ENCODE results near the gene H6PD. TPM values are rescaled to one million over a fixed set of nuclear protein-coding genes. Genes with fewer than 3 reads are reported as not detected.

The H6PD gene
- total RNA-seq, 1 experiment from 2014 or later = 17.6 TPM

DNA sequence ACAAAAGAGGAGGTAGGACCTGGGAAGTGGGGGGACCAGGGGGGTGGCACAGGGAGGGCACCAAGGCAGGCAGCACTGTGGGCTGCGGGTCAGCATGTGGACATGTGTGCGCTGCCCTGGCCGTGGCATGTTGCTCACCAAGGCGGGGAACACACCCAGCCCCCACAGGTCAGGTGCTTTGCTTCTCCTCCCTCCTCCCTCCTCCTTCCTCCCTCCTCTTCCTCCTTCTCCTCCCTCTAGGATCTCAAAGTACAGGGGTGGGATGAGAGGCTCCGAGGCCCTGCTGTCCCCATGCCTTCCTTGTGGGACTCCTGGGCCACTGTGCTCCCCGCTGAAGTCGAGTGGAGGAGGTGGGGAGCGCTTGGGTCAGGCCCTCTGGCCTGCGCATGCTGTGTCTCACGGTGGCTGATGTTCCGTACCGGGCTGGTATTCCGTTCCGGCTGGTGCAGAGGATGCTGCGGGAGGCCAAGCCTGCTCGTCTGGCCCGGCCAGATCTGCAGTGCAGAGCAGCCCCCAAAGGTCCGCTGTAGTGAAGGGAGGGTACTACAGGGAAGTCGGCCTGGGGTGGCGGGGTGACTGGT, 84.7 kb downstream of the H6PD start:
- in situ Hi-C loops (cut with HindIII; ENCODE audit: low sequenced_read_pairs) = no loop called here
- no peak for DNase-seq (ENCODE audit: low spot score)

DNA sequence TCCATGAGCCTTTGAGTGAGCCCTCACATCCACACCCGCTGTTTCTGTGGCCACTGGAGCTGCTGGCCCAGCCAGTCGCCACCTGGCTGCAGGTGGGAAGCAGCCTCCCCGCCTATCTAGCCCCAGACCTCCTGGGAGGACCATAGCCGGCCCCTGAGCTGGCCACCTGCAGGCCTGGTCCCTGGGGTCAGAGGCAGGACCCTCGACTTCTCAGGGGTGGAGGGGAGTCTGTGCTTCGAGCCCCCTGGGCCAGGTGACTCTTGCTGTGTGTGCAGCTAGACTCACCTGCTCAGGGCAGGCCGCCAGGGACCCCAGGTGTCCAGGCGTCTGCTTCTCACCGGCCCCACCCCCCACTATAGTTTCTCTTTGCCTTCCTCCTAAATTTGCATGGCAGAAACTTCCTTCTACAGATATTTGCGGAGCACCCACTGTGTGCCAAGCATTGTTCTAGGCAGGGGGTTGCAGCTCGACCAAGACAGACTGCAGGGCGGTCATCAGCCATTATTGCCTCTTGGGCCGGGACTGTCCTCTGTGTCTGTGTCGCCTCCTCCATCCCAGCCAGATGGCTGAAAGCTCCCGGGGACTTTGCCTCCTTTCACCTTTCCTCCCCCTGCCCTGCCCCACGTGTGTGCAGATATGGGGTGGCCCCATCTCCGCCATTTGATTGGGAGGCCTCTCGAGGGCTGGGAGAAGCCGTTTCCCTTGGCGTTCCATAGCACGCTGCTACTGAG, 85.4 kb downstream of the H6PD start:
- in situ Hi-C loops (cut with HindIII; ENCODE audit: low sequenced_read_pairs) = no loop called here
- no peak for DNase-seq (ENCODE audit: low spot score)

Other genes starting within 250 kb of the H6PD start
- not detected in 2 replicates for gene SLC2A7, start 208.4 kb upstream of the H6PD start, total RNA-seq (2014; rRNA removed; shearing (Covaris generic))
- gene SLC2A5, start 165.1 kb upstream of the H6PD start, total RNA-seq (2014; rRNA removed; shearing (Covaris generic)) = 0.64 TPM in 1 of 2 replicates, not detected in the other
- gene GPR157, start 105.7 kb upstream of the H6PD start, total RNA-seq (2014; rRNA removed; shearing (Covaris generic)) = 6.9 and 7.6 TPM in 2 replicates
- 25.1 and 38.8 TPM in 2 replicates for gene SPSB1, start 58.1 kb downstream of the H6PD start, total RNA-seq (2014; rRNA removed; shearing (Covaris generic))